Adrenal gland (tissue), 12 donors: ENCODE results near the gene GNPDA2. TPM values are rescaled to one million over a fixed set of nuclear protein-coding genes. Genes with fewer than 3 reads are reported as not detected.
"Not testable (repeated sequence)": the region's sequence is repeated elsewhere in the genome, so short reads cannot be mapped to it uniquely, and the experiment has no call there.

Experiments used
- DNase-seq, 7 donors: peaks; one replicate each; pipeline ENCODE4 v3.0.0-alpha.2; 2019 to 2020
- H3K27ac ChIP-seq, 5 donors: fragments of 200-600 bp; sonication (generic) in 4 of 5; 1 replicate in 3 of 5; 2 replicates in 2 of 5; pipeline versions ENCODE4 v1.5.1 to v1.8.0; 2016 to 2020; ENCODE audit warnings: mild to moderate bottlenecking in 1 of 5
- H3K27me3 ChIP-seq: fragments of 200-600 bp; 2 replicates; pipeline ENCODE4 v1.8.0; 2021
- H3K36me3 ChIP-seq, 2 donors: fragments of 200-600 bp; replicated peaks in 1 of 2; 1 replicate in 1 of 2; 2 replicates in 1 of 2; pipeline versions ENCODE4 v1.5.1 to v1.8.0; 2018 to 2022
- H3K4me1 ChIP-seq, 2 donors: fragments of 200-600 bp; replicated peaks in 1 of 2; 1 replicate in 1 of 2; 2 replicates in 1 of 2; pipeline versions ENCODE4 v1.5.1 to v1.8.0; 2018 to 2021
- H3K4me3 ChIP-seq, 4 donors: fragments of 200-600 bp; sonication (generic) in 3 of 4; one replicate each; pipeline ENCODE4 v1.5.1; 2016 to 2018
- H3K9me3 ChIP-seq, 3 donors: fragments of 200-600 bp; sonication (generic) in 1 of 3; replicated peaks in 1 of 3; 1 replicate in 2 of 3; 2 replicates in 1 of 3; pipeline versions ENCODE4 v1.5.1 to v1.8.0; 2016 to 2021
- CTCF ChIP-seq, 6 experiments: fragments of 450-650 bp in 4 of 6; fragments of 200-600 bp in 2 of 6; sonication (generic) in 1 of 6; IDR thresholded peaks; 1 replicate in 5 of 6; 2 replicates in 1 of 6; pipeline versions ENCODE4 v1.5.1 to v1.8.0; 2016 to 2021; ENCODE audit warnings: antibody characterized with exemption in 6 of 6, mild to moderate bottlenecking in 2 of 6, moderate library complexity in 1 of 6
- POLR2A ChIP-seq, 2 donors: fragments of 450-650 bp; IDR thresholded peaks; one replicate each; pipeline ENCODE4 v1.6.1; 2017; ENCODE audit warnings: antibody characterized with exemption in 2 of 2, mild to moderate bottlenecking in 2 of 2, moderate library complexity in 1 of 2
- WGBS, 4 donors: extraction: QIAGEN DNeasy Blood & Tissue Kit in 2 of 4; methylation state at CpG; one replicate each; pipeline versions ENCODE4 v1.1.5 to v1.1.7; 2013 to 2017; 5-methylcytosine and 5-hydroxymethylcytosine counted together
- intact Hi-C, 2 donors: fragments of 100-400 bp; cut with DNase I; formaldehyde crosslinking; loops; one replicate each; pipeline versions ENCODE4 v1.14.1 to v1.15.0; 2022 to 2023
- polyA plus RNA-seq, 3 donors: library from polyadenylated mRNA; stranded (reverse); fragments of 200-250 nt in 2 of 3; fragments of 350-450 nt in 1 of 3; fragmentation: Illumina TruSeq in 1 of 3; extraction: RNeasy Lipid Tissue Mini Kit (QIAGEN cat#74804) in 1 of 3; gene quantifications; one replicate each; pipeline ENCODE4 v1.2.3, GENCODE V29; 2013 to 2014
- total RNA-seq, 9 donors: library from RNA; depleted of rRNA in 4 of 9; stranded (reverse); fragments of >200 nt in 4 of 9; fragments of 120-200 nt in 1 of 9; fragmentation: NEBNext Ultra II Directional in 1 of 9; extraction: Animal tissue kit (Norgen Biotek cat#: 25700) in 1 of 9; gene quantifications; one replicate each; pipeline versions ENCODE4 v1.1.0 to v1.2.4, GENCODE V29; 2013 to 2023
- donor health status: healthy with polysubstance abuse.
- donor health status: Bipolar disorder and iron deficiency.
- donor health status: DM: yes; HTN: yes; CAD: no.
- donor health status: DM: no; HTN: no; CAD: no.
- donor health status: DM: no; HTN: no; CAD: no.
- donor health status: DM: yes; HTN: yes; CAD: no.

GNPDA2 gene
- total and polyA plus RNA-seq, 12 donors, result 9.3 to 31.1 (median 14.0) TPM

- TF ChIP-seq POLR2A (IDR thresholded peaks at IDR 0.05), result no peak
- TF ChIP-seq CTCF (IDR thresholded peaks at IDR 0.05), result no peak
- WGBS, 4 donors, result 77 to 85% (median 80%) methylated on average over 2 of the region's 2 CpGs
- no peaks in the 10 kb centered on the region for H3K36me3 ChIP-seq
- intact Hi-C loops, result no loop called here
- no peaks in the 10 kb centered on the region for H3K27me3 ChIP-seq
- H3K4me3 ChIP-seq, result no peak overlapping the region
- DNase-seq, result no peak
- no peaks in the 10 kb centered on the region for H3K4me1 ChIP-seq
- no peak overlapping the region for H3K27ac ChIP-seq
- H3K9me3 ChIP-seq, result no peaks in the 10 kb centered on the region
Observed at GRCh38 chr4:44756559-44756958, 30.2 kb upstream of the GNPDA2 start.

DNA sequence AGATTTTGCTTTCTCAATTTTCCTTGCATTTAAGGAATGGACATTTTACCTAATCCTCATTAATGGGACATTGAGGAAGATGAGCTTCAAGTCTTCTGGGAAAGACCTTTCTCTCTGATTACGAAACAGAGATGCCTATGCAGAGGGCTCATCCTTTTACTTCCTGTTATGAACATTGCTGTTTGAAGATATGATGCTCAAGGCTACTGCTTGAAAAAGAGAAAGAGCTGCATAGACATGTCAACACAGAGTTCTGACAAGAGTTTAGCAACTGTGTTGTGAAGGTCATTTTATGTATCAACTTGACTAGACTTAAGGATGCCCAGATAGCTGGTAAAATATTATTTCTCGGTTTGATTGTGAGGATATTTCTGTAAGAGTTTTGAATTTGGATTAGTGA, 13.8 kb upstream of the GNPDA2 start:
- TF ChIP-seq POLR2A (IDR thresholded peaks at IDR 0.05) (no peak), CTCF (IDR thresholded peaks at IDR 0.05) (no peak)
- Histone ChIP-seq H3K4me3 (no peak overlapping the region), H3K4me1 (no peaks in the 10 kb centered on the region), H3K9me3 (no peaks in the 10 kb centered on the region), H3K36me3 (no peaks in the 10 kb centered on the region), H3K27ac (no peak overlapping the region), H3K27me3 (no peaks in the 10 kb centered on the region)
- no peak for DNase-seq
- intact Hi-C loops, result no loop called here
- 75 to 90% (median 84%) methylated on average over 2 of the region's 2 CpGs for WGBS, 4 donors

DNA sequence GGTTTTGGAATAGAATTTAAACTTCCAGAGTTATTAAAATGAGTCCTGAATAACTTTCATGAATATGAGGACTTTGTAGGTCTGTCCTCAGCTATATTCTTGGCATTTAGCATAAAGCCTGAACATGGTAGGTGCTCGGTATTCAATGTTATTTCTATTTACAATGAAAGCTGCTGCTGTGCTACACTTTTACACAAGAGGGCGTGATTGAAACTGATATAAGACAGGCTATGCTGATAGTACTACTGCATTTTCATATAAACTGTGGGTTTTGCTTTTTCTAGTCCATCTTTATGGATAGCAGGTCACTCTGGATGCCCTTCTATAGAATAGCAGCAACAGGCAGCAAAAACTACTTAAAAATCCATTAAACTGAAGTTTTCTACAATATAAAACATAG, 12.3 kb upstream of the GNPDA2 start:
- Histone ChIP-seq H3K36me3 (no peaks in the 10 kb centered on the region), H3K4me1 (no peaks in the 10 kb centered on the region), H3K9me3 (no peaks in the 10 kb centered on the region), H3K4me3 (no peak overlapping the region), H3K27ac (no peak overlapping the region), H3K27me3 (no peaks in the 10 kb centered on the region)
- DNase-seq, result peak in 1 of 7 donors; percentile 3
- intact Hi-C loops, result no loop called here
- no peak for TF ChIP-seq POLR2A (IDR thresholded peaks at IDR 0.05)
- TF ChIP-seq CTCF (IDR thresholded peaks at IDR 0.05), result peak in 2 of 6 experiments; percentile 15 to 39
- WGBS, 4 donors, result 42 to 76% (median 58%) methylated on average over 2 of the region's 2 CpGs

DNA sequence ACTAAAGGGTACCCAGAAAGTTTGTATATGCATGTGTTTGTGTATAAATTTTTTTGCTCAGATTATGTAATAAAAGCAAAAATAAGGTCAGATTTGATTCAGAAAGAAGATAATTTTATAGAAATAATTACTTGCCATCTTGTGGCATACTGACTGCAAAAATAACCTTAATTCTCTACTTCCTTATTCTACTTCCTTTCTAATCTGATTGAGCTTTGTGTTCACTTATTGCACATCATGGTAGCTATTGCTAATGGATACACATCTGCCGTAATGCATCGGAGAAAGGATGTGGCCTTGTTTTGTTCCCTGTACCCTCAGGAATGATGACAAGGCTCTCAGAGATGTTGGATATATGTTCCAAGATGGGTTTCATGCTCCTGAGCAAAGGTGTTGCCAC, 10.5 kb upstream of the GNPDA2 start:
- no peak for DNase-seq
- H3K36me3 ChIP-seq, result no peaks in the 10 kb centered on the region
- intact Hi-C loops, result no loop called here
- H3K4me1 ChIP-seq, result no peaks in the 10 kb centered on the region
- H3K27me3 ChIP-seq, result no peaks in the 10 kb centered on the region
- TF ChIP-seq CTCF (IDR thresholded peaks at IDR 0.05) (no peak), POLR2A (IDR thresholded peaks at IDR 0.05) (no peak)
- 82 to 89% (median 88%) methylated on average over 2 of the region's 2 CpGs for WGBS, 4 donors
- H3K4me3 ChIP-seq, result no peak overlapping the region
- H3K27ac ChIP-seq, result no peak overlapping the region
- no peaks in the 10 kb centered on the region for H3K9me3 ChIP-seq

- H3K4me1 ChIP-seq, result peaks cover 7 to 23% of the 10 kb centered on the region in 2 donors
- DNase-seq, intact Hi-C loops, H3K4me3 ChIP-seq, H3K9me3 ChIP-seq, H3K36me3 ChIP-seq, H3K27me3 ChIP-seq, H3K27ac ChIP-seq: not testable (repeated sequence)
- WGBS, 4 donors, result 88 to 96% (median 91%) methylated on average over 9 of the region's 9 CpGs
Observed at GRCh38 chr4:44728694-44729093, 2.3 kb upstream of the GNPDA2 start.
